HG02885 (cell line): Measurements from ENCODE around the gene BLM.
"Not testable (repeated sequence)": the region's sequence is repeated elsewhere in the genome, so short reads cannot be mapped to it uniquely, and the experiment has no call there.

Experiments
- ATAC-seq: cut with Tn5 transposase; IDR thresholded peaks from one replicate; pipeline ENCODE4 v1.9.1; 2021; ENCODE audit warnings: mild to moderate bottlenecking; ENCODE audit not compliant: unreplicated experiment, poor library complexity

BLM gene

GRCh38 chr15:90817117-90818057 lies 100.2 kb downstream of the BLM start:
- ATAC-seq = no peak

DNA sequence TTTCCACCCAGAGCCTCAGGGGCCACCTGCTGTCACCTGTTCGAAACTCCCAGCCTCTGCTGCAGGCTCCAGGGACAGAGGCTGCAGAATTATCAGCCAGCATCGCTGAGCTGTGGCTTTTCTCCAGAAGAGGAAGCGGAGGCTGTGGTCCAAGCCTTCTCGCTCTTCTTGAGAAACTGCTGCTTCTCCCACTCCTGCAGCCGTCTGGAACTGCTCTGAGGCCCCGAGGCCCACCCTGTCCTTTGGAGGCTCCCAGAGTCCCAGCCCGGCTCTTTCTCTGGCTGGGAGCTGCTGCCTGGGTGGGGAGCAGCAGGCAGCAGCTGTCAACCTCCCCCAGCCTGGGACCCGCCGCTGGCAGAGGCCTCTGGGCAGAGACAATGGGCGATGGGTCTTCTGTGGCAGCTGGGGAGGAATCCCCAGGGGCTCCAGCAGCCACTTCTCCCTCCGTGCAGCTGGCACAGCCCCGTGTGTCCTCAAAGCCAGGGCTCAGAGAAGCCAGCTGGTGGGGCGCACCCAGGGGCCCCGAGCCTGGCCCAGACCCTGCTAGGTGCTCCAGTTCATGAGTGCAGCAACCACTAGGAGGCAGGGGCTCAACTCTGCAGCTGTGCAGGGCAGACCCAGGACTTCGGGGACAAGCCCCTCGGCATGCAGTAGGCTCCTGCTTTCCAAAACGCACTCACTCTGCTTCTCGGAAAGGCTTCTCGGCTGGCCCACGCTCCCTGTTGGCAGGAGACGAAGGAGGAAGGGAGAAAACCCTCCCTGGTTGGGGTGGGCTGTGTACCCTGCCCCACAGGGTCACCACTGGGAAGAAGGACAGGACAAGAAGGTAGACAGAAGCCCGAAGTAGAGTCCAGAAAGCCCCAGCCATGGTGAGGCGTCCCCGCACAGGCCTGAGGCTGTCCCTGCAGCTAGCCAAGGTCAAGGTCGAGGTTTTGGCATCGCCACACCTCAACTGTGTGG lies 101.4 kb downstream of the BLM start:
- no peak for ATAC-seq

GRCh38 chr15:90819390-90819789 lies 102.2 kb downstream of the BLM start:
- ATAC-seq = no peak

GRCh38 chr15:90819850-90820249 lies 102.7 kb downstream of the BLM start:
- no peak for ATAC-seq

DNA sequence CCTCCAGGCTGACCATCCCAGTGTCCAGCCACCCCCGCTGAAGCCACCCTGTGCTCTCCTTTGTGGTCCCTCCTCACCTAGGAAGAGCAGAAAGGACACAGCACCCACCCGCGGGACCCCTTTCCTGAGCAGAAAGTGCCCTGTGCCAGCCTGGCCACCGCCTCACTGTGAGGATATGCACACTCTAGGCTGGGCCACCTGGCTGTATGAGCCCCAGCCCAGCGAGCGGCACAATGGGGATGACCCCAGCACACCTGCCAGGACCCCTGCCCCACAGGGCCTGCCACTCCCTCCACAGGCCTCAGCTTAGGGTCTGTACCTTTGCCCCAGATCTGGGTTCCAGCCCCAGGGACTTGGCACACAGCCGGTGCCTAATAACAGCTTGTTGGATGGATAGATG lies 103.3 kb downstream of the BLM start:
- ATAC-seq = no peak

DNA sequence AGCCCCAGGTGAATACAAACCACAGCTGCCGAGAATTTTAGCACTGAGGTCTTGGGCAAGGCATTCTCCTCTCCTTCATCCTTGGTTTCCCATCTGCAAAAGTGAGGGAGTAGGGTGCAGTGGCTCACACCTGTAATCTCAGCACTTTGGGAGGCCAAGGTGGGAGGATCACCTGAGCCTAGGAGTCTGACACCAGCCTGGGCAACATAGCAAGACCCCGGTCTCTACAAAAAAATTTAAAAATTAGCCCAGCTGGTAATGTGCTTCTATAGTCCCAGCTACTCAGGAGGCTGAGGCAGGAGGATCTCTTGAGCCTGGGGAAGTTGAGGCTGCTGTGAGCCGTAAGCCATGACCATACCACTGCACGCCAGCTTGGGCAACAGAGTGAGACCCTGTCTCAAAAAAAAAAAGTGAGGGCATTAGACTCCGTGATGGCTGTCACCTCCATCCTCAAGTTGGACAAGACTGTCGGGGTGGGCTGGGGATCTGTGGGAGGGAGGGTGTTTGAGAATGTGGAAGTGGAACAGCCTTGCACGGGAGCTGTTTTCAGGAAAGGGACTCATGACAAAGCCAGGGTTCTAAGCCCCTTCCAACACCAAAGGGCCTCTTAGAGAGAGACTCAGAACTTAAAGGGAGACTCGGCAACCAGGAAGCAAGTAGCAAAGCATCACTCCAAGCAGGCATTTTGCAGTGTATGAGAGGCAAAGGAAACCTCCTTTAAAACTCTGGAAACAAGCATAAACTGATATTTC lies 105.2 kb downstream of the BLM start:
- ATAC-seq = no peak

DNA sequence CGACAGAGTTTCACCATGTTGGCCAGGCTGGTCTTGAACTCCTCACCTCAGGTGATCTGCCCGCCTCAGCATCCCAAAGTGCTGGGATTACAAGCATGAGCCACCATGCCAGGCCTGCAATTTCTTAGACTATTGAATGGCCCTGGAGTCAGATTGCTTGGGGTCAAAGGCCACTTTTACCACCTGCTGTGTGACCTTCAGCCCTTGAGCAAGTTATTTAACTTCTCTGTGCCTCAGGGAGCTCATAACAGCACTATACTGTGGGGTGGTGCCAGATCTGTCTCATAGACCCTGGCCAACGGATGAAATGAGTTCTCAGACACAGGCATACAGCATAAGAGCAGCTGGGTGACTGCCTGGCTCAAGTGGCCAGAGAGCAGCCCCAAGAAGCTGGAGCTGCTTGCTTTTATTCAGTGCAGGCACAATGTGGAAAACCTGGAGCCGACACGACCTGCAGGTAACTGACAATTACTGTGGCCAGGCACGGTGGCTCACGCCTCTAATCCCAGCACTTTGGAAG lies 106.4 kb downstream of the BLM start:
- ATAC-seq = no peak

- not testable (repeated sequence) for ATAC-seq
Measured at GRCh38 chr15:90825115-90825899, 108.2 kb downstream of the BLM start.

DNA sequence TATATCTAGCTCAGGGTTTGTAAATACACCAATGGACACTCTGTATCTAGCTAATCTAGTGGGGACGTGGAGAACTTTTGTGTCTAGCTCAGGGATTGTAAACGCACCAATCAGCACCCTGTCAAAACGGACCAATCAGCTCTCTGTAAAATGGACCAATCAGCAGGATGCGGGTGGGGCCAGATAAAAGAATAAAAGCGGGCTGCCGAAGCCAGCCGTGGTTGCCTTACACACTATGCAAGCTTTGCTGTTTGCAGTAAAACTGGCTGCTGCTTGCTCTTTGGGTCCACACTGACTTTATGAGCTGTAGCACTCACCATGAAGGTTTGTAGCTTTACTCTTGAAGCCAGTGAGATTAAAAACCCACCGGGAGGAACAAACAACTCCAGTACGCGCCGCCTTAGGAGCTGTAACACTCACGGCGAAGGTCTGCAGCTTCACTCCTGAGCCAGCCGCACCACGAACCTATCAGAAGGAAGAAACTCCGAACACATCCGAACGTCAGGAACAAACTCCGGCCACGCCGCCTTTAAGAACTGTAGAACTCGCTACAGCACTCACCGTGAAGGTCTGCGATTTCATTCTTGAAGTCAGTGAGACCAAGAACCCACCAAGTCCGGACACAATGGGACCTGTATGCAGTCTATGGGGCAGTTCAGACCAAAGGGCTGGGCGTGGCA lies 109.2 kb downstream of the BLM start:
- ATAC-seq = not testable (repeated sequence)

DNA sequence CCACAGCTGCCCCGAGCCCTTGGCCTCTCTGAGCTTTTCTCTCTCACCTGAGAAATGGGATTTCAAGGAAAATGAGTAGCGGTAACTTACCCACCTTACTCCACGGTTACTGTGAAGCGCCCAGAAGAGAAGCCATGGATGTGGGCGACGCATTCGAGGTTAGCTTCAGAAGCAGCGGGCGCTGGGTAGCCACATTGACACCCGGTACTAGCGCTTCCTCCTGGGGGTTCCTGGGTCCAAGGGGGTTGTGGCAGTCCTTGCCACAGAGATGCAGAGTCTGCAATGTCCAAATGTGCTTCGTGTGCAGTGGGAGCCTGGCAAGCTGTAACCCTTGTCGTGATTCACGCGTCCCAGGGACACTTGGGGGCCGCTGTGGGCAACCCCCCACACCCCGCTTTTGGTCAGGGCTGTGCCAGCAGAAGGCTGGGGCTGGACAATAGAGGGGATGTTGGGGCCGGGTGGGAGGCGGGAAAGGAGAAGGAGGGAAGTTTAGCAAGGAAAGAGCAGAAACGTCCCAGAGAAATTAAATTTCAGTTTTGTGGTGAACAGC lies 109.8 kb downstream of the BLM start:
- ATAC-seq = no peak

DNA sequence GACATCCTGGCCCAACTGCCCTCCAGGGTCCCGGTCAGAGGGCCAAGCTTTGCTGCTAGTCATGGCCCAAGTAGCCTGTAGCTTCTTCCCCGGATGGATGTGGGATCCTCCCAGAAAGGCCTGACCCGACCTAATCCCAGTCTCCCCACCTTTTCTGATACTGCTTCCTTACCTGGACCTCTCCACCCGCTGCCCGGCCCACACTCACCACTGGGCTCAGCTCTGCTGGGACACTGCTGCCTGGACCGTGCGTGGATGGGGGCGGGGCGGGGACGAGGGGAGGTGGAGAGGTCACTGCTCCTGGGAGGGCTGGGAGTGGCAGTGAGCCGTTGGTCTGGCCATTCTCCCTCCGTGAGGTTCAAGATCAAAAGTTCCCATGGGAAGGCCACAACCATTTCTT lies 111.0 kb downstream of the BLM start:
- ATAC-seq = no peak

DNA sequence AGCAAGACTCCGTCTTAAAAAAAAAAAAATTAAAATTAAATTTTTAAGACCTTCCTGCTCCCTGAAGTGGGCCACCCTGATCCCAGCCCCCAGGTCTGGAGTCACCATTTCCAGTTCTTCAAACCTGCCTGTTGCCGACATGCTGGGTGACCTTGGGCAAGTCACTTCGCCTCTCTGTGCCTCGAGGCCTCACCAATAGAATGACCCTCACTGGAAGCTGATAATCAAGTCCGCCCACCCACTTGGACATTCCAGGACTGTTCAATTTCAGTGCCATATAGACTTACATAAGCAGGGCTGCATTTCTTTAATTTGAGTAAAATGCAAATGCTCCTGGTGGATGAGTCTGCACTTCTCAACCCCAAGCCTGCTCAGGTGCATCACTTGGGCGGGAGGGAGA lies 112.0 kb downstream of the BLM start:
- no peak for ATAC-seq

GRCh38 chr15:90829942-90830440 lies 112.8 kb downstream of the BLM start:
- no peak for ATAC-seq

DNA sequence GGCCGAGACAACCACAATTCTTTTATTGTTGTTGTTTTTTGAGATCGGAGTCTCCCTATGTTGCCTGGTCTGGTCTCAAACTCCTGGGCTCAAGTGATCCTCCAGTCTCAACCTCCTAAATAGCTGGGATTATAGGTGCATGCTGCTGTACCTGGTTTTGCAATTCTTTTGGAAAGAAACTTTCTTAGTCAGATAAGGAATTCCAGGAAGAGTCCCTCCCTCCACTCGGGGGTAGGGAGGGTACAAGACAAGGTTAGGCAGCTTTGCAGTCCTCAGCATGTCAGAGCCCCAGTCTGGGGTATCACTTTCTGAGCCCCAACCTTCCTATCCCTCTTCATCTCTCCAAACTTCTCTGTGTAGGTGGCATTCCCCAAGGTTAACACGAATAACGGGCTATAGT lies 117.5 kb downstream of the BLM start:
- no peak for ATAC-seq

GRCh38 chr15:90836296-90836871 lies 119.2 kb downstream of the BLM start:
- no peak for ATAC-seq

DNA sequence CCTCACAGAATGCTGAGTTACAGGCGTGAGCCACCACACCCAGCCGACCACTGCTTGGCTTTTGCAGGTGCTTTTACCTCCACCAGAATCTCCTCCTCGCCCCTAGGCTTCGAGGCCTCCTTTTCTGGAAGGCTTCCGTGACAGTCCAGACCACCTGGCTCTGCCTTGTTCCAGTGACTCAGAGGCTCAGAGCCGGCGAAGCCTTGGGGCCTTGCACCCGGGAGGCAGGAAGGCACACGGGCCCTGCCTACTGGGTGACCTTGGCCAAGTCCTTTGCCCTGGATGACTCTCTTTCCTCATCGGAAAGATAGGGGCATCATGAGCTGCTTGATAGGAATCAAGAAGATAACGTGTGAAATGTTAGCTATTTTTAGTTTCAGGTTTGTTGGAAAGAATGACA lies 119.9 kb downstream of the BLM start:
- ATAC-seq = no peak

DNA sequence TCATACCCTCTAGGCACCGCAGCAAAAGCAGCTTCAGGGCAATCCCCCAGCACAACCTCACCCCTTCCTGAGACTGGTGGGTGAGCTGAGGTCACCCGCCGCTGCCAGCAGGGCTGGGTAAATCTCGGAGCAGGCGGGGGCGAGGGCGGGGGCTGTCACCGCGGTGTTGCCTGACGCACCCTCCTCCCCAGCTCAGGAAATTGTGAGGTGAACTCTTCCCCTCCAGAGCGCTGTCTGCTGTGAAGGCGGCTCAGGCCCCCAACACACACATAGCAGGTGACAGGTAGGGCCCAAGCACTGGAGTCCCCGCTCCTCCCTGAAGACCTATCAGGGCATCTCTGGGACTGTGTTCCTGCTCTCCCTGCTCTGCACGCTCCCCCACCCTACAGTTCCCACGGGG lies 121.0 kb downstream of the BLM start:
- ATAC-seq = no peak

DNA sequence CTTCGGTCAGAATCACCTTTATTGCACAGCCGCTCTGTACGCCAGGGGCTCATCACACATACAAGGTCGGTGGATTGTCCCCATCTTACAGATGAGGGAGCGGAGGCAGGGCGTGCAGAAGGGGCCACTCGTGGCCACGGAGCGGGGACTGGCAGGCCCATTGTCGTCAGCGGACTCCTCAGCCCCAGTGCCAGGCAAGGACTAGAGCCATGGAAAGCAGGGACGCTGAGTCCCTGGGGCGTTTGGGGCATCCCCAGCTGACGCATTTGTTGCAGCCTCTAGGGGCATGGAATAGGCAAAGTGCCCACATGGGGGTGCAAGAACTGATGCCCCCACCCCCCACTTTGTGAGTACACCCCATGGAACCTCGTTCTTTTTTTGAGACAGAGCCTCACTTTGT lies 121.4 kb downstream of the BLM start:
- ATAC-seq = no peak
